GM19099 (cell line): ENCODE measurements around the gene KLHDC4.

ENCODE experiments used
- POLR2A ChIP-seq: IDR thresholded peaks from 3 replicates; pipeline ENCODE4 v1.6.1; 2011; ENCODE audit warnings: low read depth; ENCODE audit not compliant: insufficient read length; ENCODE audit errors: extremely low read depth

KLHDC4 gene

DNA sequence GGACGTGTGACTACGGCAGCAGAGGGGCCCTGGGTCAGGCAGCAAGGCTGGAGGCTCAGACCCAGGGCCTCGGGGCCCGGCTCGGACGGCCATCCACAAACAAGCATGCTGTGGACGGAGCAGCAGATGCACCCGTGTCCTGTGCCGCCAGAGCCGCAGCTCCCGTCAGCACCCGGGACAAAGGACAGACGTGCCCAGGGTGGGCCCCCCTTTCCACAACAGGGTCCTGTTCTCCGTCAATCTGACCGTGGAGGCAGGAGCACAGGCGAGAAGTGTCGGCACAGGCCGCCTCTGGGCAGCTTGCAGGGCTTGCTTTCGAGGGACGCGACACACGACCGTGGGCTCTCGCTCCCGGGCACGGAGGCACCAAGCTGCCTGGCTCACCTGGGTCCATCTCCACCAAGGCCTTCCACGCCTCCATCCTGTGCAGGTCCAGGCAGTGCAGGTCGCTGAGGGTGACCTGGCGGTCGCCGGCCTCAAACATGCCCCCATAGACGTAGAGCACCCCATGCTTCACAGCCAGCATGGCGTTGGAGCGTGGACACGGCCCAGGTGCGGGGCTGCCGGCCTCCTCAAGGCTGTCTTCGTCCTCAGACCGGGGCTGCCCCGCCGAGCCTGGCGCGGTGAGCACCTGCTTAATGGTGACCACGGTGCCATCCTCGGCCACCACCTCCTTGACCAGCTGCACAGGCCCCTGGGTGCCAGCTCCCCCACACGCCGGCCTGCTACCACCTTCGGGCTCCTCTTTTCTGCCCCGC, 56.7 kb downstream of the KLHDC4 start:
- no peak for TF ChIP-seq POLR2A

DNA sequence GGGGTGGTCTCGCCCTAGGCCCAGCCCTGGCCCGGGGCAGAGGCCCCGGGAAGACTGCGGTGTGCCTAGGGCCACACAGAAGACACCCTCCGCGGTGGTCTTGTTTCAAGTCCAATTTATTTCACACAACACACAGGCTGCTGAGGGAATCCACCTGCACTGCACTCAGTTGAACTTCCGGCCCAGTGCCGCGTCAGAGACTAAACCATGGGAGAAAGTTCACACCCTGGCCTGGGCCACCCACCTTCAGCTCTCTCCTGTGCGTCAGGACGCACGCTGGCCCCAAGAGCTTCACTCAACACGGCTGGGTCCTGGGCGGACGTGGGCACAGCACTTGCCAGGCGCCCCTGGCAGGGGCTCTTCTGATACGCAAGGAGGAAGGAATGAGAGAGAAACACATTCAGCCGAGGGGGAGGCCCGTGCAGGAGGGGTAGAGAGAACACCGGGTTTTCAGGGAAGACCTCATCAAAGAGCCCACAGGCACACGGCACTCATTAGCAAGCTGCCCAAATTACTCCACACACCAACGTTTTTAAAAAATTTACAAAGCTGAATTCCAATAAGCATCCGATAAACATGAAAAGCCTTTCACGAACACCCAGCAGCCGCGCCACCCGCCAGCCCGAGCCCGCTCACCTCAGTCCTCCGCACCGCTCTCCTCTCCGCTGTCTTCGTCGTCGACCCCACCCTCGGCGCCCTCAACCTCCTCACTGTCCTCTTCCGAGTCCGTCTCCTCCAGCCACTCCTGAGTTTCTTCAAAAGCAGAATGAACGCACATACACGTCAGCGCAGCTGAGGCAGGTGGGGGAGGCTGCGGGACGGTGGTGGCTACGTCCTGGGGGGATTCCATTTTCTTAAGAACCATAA, 57.8 kb downstream of the KLHDC4 start:
- no peak for TF ChIP-seq POLR2A

DNA sequence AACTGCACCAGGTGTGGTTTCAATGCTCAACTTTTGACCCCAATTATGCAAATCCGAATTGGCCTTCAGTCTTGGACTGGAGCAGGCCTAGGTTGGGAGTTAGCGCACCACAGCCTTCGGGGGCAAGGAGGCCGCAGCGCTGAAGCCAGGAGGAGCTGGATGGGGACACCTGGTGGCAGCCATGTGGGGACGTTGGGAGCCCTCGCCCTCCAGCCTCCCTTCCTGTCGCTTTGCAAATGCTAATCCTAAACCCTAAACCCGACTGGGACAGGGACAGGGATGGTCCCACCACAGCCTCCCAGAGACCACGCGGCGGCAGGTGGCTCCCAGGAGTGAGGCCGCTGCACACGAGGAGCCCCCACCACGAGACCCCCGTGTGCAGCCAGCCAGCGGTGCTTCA, 58.7 kb downstream of the KLHDC4 start:
- TF ChIP-seq POLR2A = no peak

DNA sequence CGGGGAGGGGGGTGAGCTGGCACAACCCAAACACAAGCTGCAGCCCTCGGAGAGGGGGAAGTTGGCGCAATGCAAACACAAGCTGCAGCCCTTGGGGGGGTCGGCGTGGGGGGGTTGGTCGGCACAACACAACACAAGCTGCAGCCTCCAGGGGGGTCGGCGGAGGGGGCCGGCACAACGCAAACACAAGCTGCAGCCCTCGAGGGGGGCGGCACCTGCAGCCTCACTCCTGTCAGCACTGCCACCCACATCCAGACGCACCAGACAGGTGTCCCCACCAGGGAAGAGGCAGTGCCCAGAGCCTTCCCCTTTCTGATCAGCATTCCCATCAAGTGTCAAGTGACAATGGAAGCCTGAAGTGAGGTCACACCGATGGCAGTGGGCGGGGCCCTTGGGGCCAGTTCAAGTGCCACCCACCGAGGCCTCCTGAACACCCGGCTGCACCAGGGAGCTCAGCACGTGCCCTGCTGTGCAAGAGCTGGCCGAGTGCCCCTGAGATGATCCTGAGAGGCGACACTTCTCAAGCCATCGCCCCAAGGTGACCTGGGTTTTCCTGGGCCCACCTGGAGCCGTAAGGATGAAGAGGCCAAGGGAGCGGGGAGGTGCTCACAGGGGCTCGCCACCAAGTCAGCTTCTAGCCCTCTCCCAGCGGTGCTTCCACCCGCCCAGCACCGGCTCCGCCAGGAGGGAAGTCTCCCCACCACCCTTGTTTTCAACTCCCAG, 59.3 kb downstream of the KLHDC4 start:
- no peak for TF ChIP-seq POLR2A

DNA sequence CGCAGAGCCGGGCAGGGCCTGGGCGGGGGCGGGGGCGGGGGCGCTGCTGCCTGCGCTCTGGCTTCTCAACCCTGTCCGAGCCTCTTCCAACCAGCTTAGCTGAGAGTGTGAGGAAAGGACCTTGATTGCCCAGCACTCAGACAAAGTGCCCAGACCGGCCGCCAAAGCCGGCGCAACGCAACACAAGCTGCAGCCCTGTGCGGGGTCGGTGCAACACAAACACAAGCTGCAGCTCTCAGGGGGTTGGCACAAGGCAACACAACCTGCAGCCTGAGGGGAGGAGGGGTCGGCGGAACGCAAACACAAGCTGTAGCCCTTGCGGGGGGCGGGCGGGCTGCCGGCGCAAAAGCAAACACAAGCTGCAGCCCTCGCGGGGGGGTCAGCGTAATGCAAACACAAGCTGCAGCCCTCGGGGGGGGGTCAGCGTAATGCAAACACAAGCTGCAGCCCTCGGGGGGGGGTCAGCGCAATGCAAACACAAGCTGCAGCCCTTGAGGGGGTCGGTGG, 60.0 kb downstream of the KLHDC4 start:
- TF ChIP-seq POLR2A = no peak

DNA sequence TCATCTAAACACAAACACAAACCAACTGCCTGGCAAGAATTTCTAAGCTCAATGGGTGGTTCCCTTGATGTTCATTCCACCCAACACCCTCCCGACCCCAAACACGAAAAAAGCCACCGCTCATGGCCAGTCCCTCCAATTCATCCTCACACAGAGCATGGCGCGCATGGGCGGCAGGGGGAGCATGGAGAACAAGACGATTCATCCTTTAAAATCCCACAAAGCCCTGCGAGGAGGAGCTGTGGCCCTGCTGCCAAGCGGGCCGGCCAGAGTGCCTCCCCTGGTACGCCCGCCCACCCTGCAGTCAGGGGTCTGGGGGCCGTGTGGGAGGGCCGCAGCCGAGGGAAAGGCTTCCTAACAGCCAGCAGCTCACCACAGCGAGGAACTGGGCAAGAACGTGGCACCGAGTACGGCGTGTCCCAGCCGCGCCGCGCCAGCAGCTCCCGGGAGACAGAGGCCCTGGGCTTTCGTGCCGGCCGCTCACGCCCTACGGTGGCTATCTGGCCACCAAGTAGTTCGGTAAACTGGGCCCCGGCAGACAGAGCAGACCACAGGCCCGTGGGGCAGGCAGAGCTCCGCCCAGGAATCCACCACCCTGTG, 60.9 kb downstream of the KLHDC4 start:
- no peak for TF ChIP-seq POLR2A

DNA sequence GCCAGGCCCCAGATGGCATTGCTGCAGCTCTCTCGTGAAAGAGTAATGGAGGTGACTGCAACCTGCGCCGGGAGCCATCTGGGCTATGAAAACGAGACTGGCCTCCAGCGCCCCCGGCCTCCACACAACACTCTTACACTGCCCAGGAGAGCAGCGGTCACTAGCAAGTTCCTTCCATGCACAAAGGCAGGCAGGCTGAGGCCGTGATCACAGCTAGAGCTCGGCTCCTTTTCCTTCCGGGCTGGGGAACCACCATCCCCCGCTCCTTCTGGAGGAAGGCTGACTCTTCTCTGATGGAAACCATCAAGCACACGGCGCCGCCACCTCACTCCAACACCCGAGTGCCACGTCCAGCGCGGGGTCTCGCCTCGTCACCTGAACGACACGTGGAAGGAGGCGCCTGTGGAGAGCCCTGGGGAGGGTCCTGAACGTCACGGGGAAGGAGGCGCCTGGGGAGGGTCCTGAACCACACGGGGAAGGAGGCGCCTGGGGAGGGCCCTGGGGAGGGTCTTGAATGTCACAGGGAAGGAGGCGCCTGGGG, 61.9 kb downstream of the KLHDC4 start:
- no peak for TF ChIP-seq POLR2A

DNA sequence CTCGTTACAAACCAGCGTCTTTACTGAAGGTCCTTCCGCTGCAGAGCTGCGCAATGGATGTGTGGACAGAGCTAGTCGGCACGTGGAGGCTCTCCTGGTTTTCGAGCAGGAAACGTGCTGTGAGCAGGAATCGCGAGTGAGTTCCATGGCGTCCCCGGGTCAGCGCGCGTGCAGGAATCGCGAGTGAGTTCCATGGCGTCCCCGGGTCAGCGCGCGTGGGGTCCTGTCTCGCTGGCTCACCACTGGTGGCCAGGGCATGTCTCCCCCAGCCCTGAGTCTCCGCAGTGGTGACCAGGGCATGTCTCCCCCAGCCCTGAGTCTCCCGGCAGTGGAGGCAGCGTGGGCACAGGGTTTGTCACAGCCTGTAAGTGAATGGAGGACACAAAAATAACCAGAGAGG, 62.7 kb downstream of the KLHDC4 start:
- TF ChIP-seq POLR2A = no peak

DNA sequence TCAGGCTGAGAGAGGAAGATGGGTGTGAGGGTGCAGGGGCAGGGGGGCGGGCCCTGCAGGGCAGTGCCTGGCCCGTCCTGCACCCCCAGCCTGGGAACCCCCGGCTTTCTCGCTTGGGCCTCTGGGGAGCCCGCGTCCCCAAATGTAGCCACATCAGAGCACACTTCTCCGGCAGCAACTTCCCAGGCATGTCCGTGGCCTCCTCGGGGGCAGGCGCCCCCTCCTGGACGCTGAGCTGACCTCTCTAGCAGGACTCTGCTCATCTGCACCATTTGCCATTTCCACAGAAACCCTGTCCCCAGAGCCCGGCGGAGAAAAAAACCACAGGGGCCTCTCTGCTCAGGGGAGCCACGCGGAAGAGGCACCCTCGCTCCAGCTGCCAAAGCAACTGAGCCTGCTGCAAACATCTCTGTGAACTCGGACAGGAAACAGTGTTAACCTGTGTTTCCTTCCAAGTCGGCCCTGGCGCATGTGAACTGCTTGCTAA, 63.4 kb downstream of the KLHDC4 start:
- TF ChIP-seq POLR2A = no peak

DNA sequence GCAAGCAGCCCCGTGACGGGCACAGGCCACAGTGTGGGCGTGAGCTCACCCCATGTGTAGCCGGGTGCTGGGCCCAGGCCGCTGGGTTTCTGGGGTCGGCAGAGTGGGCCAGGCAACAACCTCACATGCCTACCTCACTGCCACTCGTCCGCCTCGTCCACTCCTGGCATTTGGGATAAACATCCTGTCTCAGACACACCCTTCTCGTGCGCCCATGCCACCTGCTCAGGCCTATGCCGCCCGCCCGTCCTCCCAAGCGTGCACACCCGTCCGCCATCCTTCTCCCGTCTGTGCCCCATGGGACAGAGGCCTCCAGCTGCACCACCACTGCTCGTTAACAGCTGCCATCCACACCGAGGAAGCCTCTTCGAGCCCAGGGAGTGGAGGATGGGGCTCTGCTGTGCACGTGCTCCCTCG, 64.3 kb downstream of the KLHDC4 start:
- TF ChIP-seq POLR2A = no peak

DNA sequence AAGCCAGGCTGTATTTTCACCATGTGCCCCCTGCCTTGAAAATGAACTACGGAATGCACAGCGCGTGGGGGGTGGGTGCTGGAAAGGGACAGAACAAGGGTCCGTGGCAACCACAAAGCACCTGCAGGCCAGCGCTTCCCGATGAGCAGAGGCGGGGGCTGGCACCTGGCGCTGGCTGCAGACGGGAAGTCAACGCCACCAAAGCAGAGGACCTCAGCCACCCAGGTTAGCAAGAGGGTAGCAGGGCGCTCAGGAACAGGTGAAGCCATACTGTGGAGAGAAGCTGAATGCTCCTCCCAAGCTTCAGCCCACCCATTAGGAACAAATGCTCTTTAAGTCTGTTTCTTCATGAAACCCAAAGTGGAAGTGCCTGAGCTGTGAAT, 64.7 kb downstream of the KLHDC4 start:
- TF ChIP-seq POLR2A = no peak

DNA sequence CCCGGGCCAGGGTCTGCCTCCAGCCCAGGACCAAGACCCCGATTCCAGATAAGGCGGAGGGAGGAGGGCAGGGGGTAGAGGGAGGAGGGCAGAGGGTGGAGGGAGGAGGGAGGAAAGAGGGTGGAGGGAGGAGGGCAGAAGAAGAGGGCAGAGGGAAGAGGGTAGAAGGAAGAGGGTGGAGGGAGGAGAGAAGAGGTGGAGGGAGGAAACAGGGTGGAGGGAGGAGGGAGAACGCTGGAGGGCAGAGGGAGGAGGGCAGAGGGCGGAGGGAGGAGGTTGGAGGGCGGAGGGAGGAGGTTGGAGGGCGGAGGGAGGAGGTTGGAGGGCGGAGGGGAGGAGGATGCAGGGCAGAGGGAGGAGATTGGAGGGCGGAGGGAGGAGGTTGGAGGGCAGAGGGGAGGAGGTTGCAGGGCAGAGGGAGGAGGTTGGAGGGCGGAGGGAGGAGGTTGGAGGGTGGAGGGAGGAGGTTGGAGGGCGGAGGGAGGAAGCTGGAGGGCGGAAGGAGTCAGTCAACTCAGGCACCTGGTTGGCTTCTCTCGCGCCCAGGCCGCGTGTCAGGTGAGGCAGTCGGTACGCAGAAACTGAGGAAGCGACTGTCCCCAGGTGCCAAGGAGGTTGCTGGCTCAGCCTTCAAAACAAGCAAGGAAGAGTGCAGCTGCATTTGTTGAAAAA, 65.2 kb downstream of the KLHDC4 start:
- no peak for TF ChIP-seq POLR2A

DNA sequence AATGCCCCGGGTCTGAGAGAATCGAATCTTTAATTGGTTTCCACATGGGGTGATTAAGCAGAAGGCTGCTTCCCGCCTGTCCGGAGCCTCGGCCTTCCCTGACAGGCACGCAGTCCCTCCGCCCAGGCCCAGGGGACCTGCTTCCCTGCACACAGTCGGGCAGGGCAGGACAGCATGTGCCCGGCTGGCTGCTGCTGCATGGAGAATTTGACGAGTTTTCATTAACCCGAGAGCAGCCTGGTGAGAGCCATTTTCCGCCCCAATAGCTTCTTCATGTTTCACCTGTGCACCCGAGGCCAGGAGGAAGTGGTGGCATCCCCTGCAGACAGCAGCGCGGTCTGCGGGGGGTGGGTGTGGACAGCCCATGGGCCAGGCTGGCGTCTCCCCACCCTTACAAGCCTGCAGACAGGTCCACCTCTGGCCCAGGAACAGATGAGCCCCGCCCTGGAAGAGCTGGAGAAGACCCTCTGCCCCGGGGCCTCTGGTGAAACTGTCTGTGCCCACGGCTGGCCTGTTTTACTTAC, 67.0 kb downstream of the KLHDC4 start:
- TF ChIP-seq POLR2A = no peak

DNA sequence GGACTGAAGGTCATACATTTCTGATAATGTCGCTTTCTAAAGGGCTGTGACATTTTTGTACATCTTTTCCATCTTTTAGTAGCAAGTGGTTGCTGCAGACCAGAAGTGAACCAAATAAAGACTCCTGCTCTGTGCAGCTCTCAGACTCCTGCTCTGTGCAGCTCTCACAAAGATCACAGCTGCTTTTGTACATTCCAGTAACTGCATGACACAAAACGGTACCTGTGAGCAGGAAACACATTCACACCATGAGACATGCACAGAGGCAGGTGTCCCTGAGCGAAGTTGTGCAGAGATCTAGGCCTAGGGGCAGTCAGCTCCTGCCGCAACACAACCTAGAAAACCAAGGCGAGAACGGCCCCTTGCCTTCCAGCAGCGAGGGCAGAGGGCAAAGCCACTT, 67.5 kb downstream of the KLHDC4 start:
- no peak for TF ChIP-seq POLR2A
